Measurements from ENCODE around the gene WNT6.

WNT6 gene

GRCh38 chr2:218859556-218859987 lies at the start of gene WNT6:
Gene WNT6, plus strand, starts transcription at chr2:218859805. Its CDS starts 233 bp downstream, at chr2:218860038.
- DNase-seq (ENCODE audit: low read depth in 2 of 2), result no peak

- DNase-seq (ENCODE audit: low read depth in 2 of 2), result no peak
These were observed 49.3 kb upstream of the WNT6 start for GRCh38 chr2:218810256-218810655.

DNA sequence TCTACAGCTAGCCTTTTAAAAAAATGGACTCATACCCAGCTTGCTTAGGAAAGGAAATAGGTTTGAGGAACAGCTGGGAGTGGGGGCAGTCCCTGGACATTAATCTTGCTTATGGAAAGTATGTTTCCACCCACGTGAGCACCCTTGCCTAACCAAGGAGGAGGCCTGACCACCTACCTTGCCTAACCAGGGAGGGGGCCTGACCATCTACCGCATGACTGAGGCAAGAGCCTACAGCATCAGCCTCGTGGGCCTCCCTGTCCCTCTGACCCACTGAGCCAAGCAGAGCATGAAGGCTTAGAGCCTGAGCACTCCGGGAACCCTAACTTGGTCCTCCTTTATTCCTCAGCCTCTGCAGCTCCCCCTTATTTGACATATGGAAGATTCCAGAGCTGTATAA lies 48.2 kb upstream of the WNT6 start:
- no peak for DNase-seq (ENCODE audit: low read depth in 2 of 2)

GRCh38 chr2:218812096-218812815 lies 47.3 kb upstream of the WNT6 start:
- no peak for DNase-seq (ENCODE audit: low read depth in 2 of 2)

DNA sequence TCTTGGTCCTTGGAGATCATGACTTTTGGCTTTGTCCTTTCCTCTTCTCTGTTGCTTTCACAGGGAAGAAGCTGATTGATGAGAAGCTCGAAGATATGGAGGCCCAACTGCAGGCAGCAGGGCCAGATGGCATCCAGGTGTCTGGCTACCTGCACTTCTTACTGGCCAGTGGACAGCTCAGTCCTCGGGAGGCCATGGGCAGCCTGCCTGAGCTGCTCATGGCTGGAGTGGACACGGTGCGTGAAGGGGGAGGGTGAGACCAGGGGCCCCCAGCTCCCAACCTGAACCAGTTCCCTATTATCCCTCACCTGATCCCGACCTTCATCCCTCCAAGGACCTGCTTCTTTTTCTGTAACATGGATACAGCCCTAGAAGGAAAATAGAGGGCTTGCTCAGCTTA lies 46.7 kb upstream of the WNT6 start:
- no peak for DNase-seq (ENCODE audit: low read depth in 2 of 2)

DNA sequence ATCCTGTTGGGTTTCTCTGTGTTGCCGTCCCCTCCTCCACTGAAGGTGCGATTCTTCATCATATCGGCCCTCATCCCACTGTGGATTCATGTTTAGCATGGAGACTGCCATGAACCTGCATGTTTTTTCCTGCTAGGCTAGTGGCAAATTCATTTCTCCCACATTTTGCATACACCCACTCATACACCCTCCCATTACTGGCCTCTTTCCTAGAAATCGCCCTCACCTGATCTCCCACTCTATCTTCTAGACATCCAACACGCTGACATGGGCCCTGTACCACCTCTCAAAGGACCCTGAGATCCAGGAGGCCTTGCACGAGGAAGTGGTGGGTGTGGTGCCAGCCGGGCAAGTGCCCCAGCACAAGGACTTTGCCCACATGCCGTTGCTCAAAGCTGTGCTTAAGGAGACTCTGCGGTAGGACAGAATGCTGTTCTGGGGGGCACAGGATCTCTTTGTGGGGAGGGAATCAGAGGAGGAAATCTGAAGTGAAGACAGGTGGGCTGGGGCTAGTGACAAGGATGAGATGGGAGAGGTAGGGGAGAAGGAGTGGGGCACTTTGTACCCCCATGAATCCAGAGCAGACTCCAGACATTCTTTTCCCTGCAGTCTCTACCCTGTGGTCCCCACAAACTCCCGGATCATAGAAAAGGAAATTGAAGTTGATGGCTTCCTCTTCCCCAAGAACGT lies 45.7 kb upstream of the WNT6 start:
- no peak for DNase-seq (ENCODE audit: low read depth in 2 of 2)

DNA sequence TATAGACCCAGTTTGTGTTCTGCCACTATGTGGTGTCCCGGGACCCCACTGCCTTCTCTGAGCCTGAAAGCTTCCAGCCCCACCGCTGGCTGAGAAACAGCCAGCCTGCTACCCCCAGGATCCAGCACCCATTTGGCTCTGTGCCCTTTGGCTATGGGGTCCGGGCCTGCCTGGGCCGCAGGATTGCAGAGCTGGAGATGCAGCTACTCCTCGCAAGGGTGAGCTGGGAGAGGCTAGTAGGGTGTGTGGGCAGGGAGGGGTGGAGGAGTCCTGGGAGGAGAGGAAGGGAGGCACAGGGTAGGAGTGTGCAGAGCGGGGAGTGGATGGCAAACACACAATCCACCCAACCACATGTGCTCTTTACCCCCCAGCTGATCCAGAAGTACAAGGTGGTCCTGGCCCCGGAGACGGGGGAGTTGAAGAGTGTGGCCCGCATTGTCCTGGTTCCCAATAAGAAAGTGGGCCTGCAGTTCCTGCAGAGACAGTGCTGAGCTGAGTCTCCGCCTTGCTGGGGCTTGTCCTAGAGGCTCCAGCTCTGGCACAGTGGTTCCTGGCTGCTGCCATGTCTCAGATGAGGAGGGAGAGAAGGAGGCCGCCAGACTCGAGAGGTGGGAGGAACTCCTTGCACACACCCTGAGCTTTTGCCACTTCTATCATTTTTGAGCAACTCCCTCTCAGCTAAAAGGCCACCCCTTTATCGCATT lies 44.9 kb upstream of the WNT6 start:
- DNase-seq (ENCODE audit: low read depth in 2 of 2), result no peak

- no peak for DNase-seq (ENCODE audit: low read depth in 2 of 2)
These were observed 44.4 kb upstream of the WNT6 start for GRCh38 chr2:218815244-218815637.

GRCh38 chr2:218815649-218816048 lies 44.0 kb upstream of the WNT6 start:
- no peak for DNase-seq (ENCODE audit: low read depth in 2 of 2)

DNA sequence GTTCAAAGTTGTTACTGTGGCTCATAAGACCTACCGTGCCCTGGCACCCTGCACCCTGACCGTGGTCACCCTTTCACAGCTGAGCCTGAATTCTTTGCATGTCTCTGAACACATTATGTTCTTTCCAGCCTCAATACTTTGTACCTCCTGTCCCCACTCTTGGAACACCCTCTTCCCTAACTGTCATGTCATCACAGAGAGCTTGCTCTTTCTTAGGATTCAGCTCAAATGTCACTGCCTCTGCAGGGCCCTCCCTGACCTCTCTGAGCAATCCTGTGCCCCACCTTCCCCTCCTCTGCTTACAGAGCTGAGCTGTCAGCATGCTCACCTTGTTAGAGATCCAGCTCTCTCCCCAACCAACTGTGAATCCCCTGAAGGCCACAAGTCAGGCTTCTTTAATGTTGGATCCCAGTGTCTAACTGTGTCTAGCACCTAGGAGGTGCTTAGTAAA lies 43.0 kb upstream of the WNT6 start:
- DNase-seq (ENCODE audit: low read depth in 2 of 2), result no peak

GRCh38 chr2:218819093-218819492 lies 40.5 kb upstream of the WNT6 start:
- no peak for DNase-seq (ENCODE audit: low read depth in 2 of 2)

- DNase-seq (ENCODE audit: low read depth in 2 of 2), result no peak
These were observed 38.7 kb upstream of the WNT6 start for GRCh38 chr2:218820746-218821369.

- no peak for DNase-seq (ENCODE audit: low read depth in 2 of 2)
These were observed 37.9 kb upstream of the WNT6 start for GRCh38 chr2:218821605-218822211.

- no peak for DNase-seq (ENCODE audit: low read depth in 2 of 2)
These were observed 37.0 kb upstream of the WNT6 start for GRCh38 chr2:218822622-218823021.

- DNase-seq (ENCODE audit: low read depth in 2 of 2), result no peak
These were observed 36.3 kb upstream of the WNT6 start for GRCh38 chr2:218823196-218823855.

DNA sequence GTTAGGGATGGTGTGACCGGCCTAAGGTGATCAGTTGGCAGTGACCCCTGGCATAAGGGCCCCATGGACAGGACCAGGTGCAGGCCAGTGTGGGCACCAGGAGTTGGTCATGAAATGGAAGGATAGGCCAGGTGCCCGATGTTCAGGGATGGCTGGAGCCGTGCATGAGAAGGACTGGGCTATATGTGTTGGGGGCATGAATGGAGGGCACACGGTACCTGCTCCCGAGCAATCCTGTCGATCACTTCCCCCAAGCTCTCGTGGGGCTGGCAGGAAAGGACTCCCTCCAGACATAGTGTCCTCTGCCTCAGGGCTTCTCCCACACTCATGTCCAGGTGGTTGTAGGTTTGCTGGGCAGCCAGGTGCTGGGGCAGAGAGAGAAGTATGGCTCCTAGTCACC lies 35.6 kb upstream of the WNT6 start:
- no peak for DNase-seq (ENCODE audit: low read depth in 2 of 2)

GRCh38 chr2:218826791-218827190 lies 32.8 kb upstream of the WNT6 start:
- no peak for DNase-seq (ENCODE audit: low read depth in 2 of 2)

DNA sequence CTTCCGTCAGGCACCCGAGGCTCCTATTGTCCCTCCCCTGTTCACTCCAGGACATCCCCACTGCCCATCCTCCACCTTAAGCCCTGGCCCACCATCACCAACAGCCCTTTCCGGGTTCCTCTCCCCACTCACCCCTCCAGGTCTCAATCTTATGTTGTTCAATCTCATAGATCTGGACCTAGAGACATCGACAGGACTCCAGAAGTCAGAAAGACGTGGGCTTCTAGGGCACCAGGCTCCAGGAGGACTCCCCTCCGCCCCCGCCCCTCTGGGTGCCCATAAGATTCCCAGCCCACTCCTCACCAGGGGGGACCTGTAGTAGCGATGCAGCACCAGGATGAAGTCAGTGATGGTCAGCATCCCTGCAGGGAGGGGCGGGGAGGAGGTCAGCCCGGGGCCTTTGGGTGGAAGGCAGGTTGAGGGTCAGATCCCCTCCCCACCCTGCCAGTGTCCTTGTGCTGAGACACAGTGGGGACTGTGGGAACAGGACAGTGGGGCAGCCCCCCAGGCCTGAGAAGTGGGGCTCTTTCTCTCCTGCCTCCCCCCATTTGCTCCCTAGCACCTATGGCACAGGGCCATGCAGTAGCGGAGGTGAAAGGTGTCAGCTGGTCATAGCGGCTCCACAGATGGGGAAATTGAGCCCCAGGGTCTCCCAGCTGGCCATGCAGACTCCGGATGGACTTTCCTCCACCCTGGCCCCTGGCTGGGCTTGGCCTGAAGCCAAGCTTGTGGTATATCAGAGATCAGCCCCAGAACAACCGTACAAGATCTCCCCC lies 31.7 kb upstream of the WNT6 start:
- DNase-seq (ENCODE audit: low read depth in 2 of 2), result no peak

- DNase-seq (ENCODE audit: low read depth in 2 of 2), result no peak
These were observed 31.2 kb upstream of the WNT6 start for GRCh38 chr2:218828477-218828778.

DNA sequence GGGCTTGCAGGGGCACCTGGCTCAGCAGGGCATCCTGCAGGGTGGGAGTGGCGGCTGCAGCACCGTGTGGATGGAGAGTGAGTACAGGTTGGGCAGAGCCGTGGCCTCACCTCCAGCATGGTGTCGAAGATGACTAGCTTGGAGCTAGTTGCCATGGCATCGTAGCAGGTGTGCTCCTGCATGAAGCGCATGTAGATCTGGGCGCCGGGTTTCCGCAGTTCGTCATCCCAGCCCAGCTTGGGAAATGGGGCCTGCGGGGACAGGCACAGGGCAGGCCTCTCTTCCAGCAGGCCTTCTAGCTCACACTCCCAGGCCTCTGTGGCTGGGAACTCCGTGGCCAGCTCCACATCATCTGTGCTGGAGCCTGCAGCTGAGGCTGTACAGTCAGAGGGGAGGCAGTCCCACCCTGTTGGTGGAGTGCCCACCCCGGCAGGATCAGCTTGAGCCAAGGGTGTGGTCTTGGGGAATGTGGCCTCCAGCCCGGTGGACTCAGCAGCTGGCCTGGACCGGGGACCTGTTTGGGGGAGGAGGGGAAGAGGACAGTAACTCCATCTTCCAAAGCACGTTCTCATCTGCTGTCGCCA lies 29.6 kb upstream of the WNT6 start:
- DNase-seq (ENCODE audit: low read depth in 2 of 2), result no peak

Data from stimulated activated CD4-positive, alpha-beta T cell treated with anti-CD3 and anti-CD28 coated beads, Interleukin-15, amount 100 ng/mL, for 48 hours (primary cell).